NCI-H2196 treated with DMSO at 0.1 percent for 48 hours (cell line): ENCODE data around the gene SERTAD2.

ENCODE experiments used
- DNase-seq: peaks from one replicate; lab custom pipeline; 2025; ENCODE audit not compliant: unreplicated experiment; lab: John Stamatoyannopoulos, UW

SERTAD2 gene

GRCh38 chr2:64586883-64587481, 66.7 kb downstream of the SERTAD2 start:
- DNase-seq = no peak

GRCh38 chr2:64586054-64586453, 67.7 kb downstream of the SERTAD2 start:
- DNase-seq = no peak

GRCh38 chr2:64582774-64583340, 70.9 kb downstream of the SERTAD2 start:
- DNase-seq = no peak

- DNase-seq = no peak
Observed at GRCh38 chr2:64581777-64582539, 71.8 kb downstream of the SERTAD2 start.
